Ascending aorta (tissue), 2 donors: ENCODE measurements around the gene SPNS2. TPM values are rescaled to one million over a fixed set of nuclear protein-coding genes. Genes with fewer than 3 reads are reported as not detected.

Experiments used
- DNase-seq, 2 donors: peaks; one replicate each; pipeline ENCODE4 v3.0.0-alpha.2; 2019; ENCODE audit warnings: low spot score in 2 of 2
- H3K27ac ChIP-seq, 2 donors: fragments of 200-600 bp; sonication (generic); one replicate each; pipeline ENCODE4 v1.5.1; 2016 to 2017; ENCODE audit warnings: mild to moderate bottlenecking in 1 of 2
- H3K27me3 ChIP-seq: fragments of 200-600 bp; sonication (generic); one replicate; pipeline ENCODE4 v1.5.1; 2017
- H3K36me3 ChIP-seq, 2 donors: fragments of 200-600 bp; sonication (generic); one replicate each; pipeline ENCODE4 v1.5.1; 2016
- H3K4me1 ChIP-seq, 2 donors: fragments of 200-600 bp; sonication (generic); one replicate each; pipeline ENCODE4 v1.5.1; 2016 to 2017; ENCODE audit warnings: mild to moderate bottlenecking in 1 of 2
- H3K4me3 ChIP-seq, 2 donors: fragments of 200-600 bp; sonication (generic); one replicate each; pipeline ENCODE4 v1.5.1; 2016 to 2017; ENCODE audit warnings: mild to moderate bottlenecking in 1 of 2
- H3K9me3 ChIP-seq, 2 donors: fragments of 200-600 bp; sonication (generic); one replicate each; pipeline ENCODE4 v1.5.1; 2016
- intact Hi-C: fragments of 100-400 bp; cut with DNase I; formaldehyde crosslinking; loops from one replicate; pipeline ENCODE4 v1.15.1; 2023
- total RNA-seq: library from RNA; depleted of rRNA; stranded (reverse); fragments of >200 nt; gene quantifications from one replicate; pipeline ENCODE4 v1.1.0, GENCODE V29; 2016
- TF ChIP-seq, protein P1 (sequence below), 3 experiments: fragments of 200-600 bp in 2 of 3; fragments of 450-650 bp in 1 of 3; sonication (generic) in 2 of 3; IDR thresholded peaks; one replicate each; pipeline ENCODE4 v1.5.1; 2016 to 2019; ENCODE audit warnings: antibody characterized with exemption in 3 of 3, mild to moderate bottlenecking in 1 of 3, moderate library complexity in 1 of 3

Gene SPNS2
- total RNA-seq, 1 donor from 2014 or later = 107 TPM

DNA sequence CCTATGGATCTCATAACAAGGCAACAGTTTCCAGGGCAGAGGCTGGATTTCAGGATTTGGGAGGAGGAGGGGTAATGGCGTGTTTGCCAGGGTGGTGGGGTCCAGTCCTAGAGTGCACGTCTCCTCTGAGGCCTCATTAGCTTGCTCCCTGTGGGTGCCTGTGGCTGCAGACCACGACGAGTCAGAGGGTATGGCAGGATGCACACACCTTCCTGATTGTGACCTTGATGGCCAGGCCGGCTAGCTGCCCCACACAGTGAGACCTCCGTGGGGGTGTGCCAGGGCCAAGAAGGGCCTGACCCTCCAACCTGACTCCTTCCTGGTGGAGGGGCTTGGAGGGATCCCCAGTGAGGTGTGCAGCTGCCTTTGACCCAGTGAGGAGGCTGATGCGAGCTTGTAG, 81.6 kb downstream of the SPNS2 start:
- intact Hi-C loops = no loop called here
- Histone ChIP-seq H3K9me3 (no peaks in the 10 kb centered on the region), H3K4me3 (no peak overlapping the region), H3K4me1 (peaks cover 2 to 9% of the 10 kb centered on the region in 2 donors), H3K27ac (no peak overlapping the region), H3K36me3 (no peaks in the 10 kb centered on the region), H3K27me3 (peaks cover 16% of the 10 kb centered on the region)
- no peak for DNase-seq
- TF ChIP-seq, protein P1, sequence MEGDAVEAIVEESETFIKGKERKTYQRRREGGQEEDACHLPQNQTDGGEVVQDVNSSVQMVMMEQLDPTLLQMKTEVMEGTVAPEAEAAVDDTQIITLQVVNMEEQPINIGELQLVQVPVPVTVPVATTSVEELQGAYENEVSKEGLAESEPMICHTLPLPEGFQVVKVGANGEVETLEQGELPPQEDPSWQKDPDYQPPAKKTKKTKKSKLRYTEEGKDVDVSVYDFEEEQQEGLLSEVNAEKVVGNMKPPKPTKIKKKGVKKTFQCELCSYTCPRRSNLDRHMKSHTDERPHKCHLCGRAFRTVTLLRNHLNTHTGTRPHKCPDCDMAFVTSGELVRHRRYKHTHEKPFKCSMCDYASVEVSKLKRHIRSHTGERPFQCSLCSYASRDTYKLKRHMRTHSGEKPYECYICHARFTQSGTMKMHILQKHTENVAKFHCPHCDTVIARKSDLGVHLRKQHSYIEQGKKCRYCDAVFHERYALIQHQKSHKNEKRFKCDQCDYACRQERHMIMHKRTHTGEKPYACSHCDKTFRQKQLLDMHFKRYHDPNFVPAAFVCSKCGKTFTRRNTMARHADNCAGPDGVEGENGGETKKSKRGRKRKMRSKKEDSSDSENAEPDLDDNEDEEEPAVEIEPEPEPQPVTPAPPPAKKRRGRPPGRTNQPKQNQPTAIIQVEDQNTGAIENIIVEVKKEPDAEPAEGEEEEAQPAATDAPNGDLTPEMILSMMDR (IDR thresholded peaks at IDR 0.05) = no peak

DNA sequence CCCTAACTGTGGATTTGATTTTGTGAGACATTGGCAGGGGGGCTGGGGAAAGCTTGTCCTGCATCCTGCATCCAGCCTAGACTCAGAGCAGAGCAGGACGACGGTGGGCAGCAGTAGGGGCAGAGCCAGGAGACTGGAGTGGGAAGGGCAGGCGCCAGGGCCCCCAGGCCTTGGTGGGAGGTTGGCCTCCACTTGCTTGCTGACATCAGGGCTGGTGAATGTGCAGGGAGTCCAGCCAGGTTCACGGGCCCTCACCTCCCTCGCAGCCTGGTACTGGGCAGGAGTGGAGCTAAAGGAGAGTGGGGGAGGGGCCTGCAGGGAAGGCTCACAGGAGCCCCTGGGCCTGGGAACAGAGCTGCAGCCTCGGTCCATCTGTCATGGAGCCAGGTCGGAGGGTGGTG, 83.4 kb downstream of the SPNS2 start:
- Histone ChIP-seq H3K9me3 (no peaks in the 10 kb centered on the region), H3K27ac (no peak overlapping the region), H3K4me1 (peaks cover 2 to 9% of the 10 kb centered on the region in 2 donors), H3K27me3 (peaks cover 18% of the 10 kb centered on the region), H3K4me3 (no peak overlapping the region), H3K36me3 (no peaks in the 10 kb centered on the region)
- TF ChIP-seq, protein P1 (IDR thresholded peaks at IDR 0.05) = no peak
- intact Hi-C loops = no loop called here
- no peak for DNase-seq

DNA sequence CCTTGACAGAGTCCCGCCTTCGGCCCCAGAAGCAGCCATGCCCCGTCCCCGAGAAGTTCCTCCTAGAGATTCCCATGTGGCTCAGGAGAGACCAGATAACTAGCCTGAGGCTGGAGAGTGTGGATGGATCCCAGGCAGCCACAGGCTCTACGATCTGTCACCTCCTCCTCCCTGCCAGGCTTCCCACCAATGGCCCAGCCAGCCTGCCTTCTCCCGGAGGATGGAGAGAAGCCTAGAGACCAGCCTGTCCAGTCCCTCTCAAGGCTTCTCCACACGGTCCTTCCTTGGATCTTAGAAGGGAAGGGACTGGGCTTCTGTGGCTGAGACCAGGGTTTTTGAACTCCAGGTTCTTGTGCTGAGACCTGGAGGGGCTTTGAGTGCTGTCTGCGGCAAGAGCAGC, 84.0 kb downstream of the SPNS2 start:
- TF ChIP-seq, protein P1 (IDR thresholded peaks at IDR 0.05) = no peak
- H3K36me3 ChIP-seq = no peaks in the 10 kb centered on the region
- no peak overlapping the region for H3K4me3 ChIP-seq
- no peak overlapping the region for H3K27ac ChIP-seq
- no peaks in the 10 kb centered on the region for H3K9me3 ChIP-seq
- H3K27me3 ChIP-seq = peaks cover 18% of the 10 kb centered on the region
- H3K4me1 ChIP-seq = peaks cover 2 to 9% of the 10 kb centered on the region in 2 donors
- DNase-seq = no peak
- intact Hi-C loops = no loop called here

DNA sequence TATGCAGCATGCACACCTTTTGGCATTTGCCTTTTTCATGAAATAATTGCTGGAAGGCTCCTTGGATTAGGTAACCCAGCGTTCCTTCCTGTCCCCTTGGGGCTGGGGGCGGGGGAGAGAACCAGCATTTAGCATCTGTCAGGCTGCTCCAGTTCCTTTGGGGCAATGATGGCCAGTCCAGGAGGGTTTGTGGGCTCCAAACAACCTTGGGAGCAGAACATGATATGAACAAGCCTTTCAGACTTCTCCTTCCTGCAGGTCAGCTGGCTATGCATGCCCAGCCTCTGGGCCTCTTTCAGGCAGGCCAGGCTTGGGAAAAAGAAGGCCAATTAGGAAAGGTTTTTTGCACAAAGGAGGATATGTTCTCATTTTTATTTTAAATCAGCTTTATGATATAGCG, 84.5 kb downstream of the SPNS2 start:
- peaks cover 2 to 9% of the 10 kb centered on the region in 2 donors for H3K4me1 ChIP-seq
- no peaks in the 10 kb centered on the region for H3K9me3 ChIP-seq
- H3K27ac ChIP-seq = no peak overlapping the region
- no peak for DNase-seq
- intact Hi-C loops = no loop called here
- H3K27me3 ChIP-seq = peaks cover 18% of the 10 kb centered on the region
- TF ChIP-seq, protein P1 (IDR thresholded peaks at IDR 0.05) = no peak
- H3K4me3 ChIP-seq = no peak overlapping the region
- H3K36me3 ChIP-seq = no peaks in the 10 kb centered on the region

DNA sequence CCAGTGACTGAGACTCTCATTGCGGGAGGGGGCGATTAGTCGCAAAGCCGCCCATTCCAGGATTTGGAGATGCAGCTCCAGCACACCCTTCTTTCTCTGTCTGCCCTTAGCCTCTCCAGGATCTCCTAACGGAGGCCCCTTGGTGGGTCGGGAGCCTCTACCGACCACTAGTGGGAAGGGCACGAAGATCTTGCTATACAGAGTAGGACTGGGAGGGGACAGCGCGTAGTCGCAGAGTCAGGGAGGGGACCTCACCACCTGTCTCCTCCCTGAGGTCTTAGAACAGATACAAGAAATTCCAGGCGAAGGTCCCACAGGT, 85.1 kb downstream of the SPNS2 start:
- Histone ChIP-seq H3K27ac (no peak overlapping the region), H3K4me1 (peaks cover 2 to 9% of the 10 kb centered on the region in 2 donors), H3K27me3 (peaks cover 18% of the 10 kb centered on the region), H3K36me3 (no peaks in the 10 kb centered on the region), H3K9me3 (no peaks in the 10 kb centered on the region), H3K4me3 (peak overlapping the region; percentile 52 to 66)
- intact Hi-C loops = no loop called here
- DNase-seq = no peak
- TF ChIP-seq, protein P1 (IDR thresholded peaks at IDR 0.05) = peak in 1 of 3 experiments; percentile 14
